Measurements from ENCODE around the gene B4GALT3. TPM values are rescaled to one million over a fixed set of nuclear protein-coding genes. Genes with fewer than 3 reads are reported as not detected.

The B4GALT3 gene
- total RNA-seq, 1 experiment from 2014 or later = 39.6 TPM

DNA sequence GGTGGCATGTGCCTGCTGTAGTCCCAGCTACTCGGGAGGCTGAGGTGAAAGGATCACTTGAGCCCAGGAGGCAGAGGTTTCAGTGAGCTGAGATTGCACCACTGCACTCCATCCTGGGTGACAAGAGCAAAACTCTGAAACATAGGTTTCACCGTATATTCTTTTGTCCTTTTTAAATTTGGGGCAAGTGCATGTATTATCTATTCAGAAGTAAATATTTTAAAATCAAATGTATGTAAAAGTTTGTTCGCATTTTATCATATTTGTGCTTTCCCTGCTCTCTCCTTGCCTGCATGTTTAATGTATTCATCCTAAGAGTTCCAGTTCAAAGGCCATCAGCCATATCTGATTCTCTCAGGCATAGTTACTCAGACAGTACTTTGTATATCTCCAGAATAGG, 31.5 kb downstream of the B4GALT3 start:
- H3K9me3 Mint-ChIP-seq (ENCODE audit: unreplicated experiment) = no peaks in the 10 kb centered on the region
- TF ChIP-seq CTCF (IDR thresholded peaks at IDR 0.05; ENCODE audit: insufficient read depth in 1 of 2, low read depth in 1 of 2, low read length in 1 of 2, severe bottlenecking in 1 of 2, unreplicated experiment in 1 of 2) = no peak

GRCh38 chr1:161140755-161141400, 36.4 kb downstream of the B4GALT3 start:
- no peaks in the 10 kb centered on the region for H3K36me3 ChIP-seq (ENCODE audit: control insufficient read depth, insufficient read depth, low read length)
- no peak for TF ChIP-seq CTCF (IDR thresholded peaks at IDR 0.05; ENCODE audit: insufficient read depth in 1 of 2, low read depth in 1 of 2, low read length in 1 of 2, severe bottlenecking in 1 of 2, unreplicated experiment in 1 of 2)

More for the DNA sequence above, 31.5 kb downstream of the B4GALT3 start:
- CTCF ChIA-PET = interaction anchor here (0.6 to 0.9 kb wide), 2 partner anchors 15 to 74 kb away, joined by 4 read pairs; no protein-coding TSS in a partner anchor
- no peak for DNase-seq
- Mint-ChIP-seq H3K36me3 (ENCODE audit: insufficient read depth, unreplicated experiment) (no peaks in the 10 kb centered on the region), H3K27me3 (ENCODE audit: insufficient read depth, unreplicated experiment) (no peaks in the 10 kb centered on the region), H3K4me3 (ENCODE audit: unreplicated experiment) (no peak overlapping the region), H3K27ac (ENCODE audit: unreplicated experiment) (no peak overlapping the region), H3K4me1 (ENCODE audit: low read depth, unreplicated experiment) (no peaks in the 10 kb centered on the region)
- no peak overlapping the region for H3K4me3 ChIP-seq (ENCODE audit: low read depth, low read length)
- H3K36me3 ChIP-seq (ENCODE audit: control insufficient read depth, insufficient read depth, low read length) = no peaks in the 10 kb centered on the region
- no peaks in the 10 kb centered on the region for H3K4me1 ChIP-seq
- POLR2A ChIA-PET = no interaction called here
- intact Hi-C loops (cut with micrococcal nuclease; ENCODE audit: unreplicated experiment) = no loop called here
- no peaks in the 10 kb centered on the region for H3K27me3 ChIP-seq (replicated peaks; ENCODE audit: control insufficient read depth, insufficient read depth, low read length)
- H3K9me3 ChIP-seq = no peaks in the 10 kb centered on the region
- BruUV-seq (replicated peaks) = no TSS peak

DNA sequence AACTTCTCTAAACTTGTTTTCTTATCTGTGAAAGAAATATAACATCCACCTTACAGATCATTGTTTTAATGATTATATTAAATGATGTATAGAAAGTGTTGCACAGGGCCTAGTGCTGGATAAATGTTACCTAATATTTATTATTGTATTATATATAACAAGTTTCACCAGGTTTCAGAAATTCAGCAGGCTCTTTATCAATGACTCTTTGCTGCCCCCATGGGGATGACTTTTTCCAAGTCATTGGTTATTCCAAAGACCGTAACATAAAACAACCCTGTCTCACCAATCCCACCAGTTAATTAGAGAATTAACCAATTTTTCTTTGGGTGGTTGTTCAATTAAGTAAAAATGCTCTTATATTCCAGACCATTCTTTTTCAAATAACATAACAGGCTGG, 37.5 kb downstream of the B4GALT3 start:
- peak in 1 of 2 experiments; percentile 71 for DNase-seq
- Histone ChIP-seq H3K27me3 (replicated peaks; ENCODE audit: control insufficient read depth, insufficient read depth, low read length) (no peaks in the 10 kb centered on the region), H3K4me3 (ENCODE audit: low read depth, low read length) (no peak overlapping the region), H3K4me1 (no peaks in the 10 kb centered on the region), H3K36me3 (ENCODE audit: control insufficient read depth, insufficient read depth, low read length) (no peaks in the 10 kb centered on the region), H3K9me3 (no peaks in the 10 kb centered on the region)
- Mint-ChIP-seq H3K36me3 (ENCODE audit: insufficient read depth, unreplicated experiment) (no peaks in the 10 kb centered on the region), H3K9me3 (ENCODE audit: unreplicated experiment) (no peaks in the 10 kb centered on the region), H3K27me3 (ENCODE audit: insufficient read depth, unreplicated experiment) (no peaks in the 10 kb centered on the region), H3K4me3 (ENCODE audit: unreplicated experiment) (no peak overlapping the region), H3K27ac (ENCODE audit: unreplicated experiment) (no peak overlapping the region), H3K4me1 (ENCODE audit: low read depth, unreplicated experiment) (peaks cover 17% of the 10 kb centered on the region)
- intact Hi-C loops (cut with micrococcal nuclease; ENCODE audit: unreplicated experiment) = loop anchor here (1.0 kb wide), 3 partner anchors 41 to 142 kb away; partner anchors contain the start of gene KLHDC9
- POLR2A ChIA-PET = no interaction called here
- BruUV-seq (replicated peaks) = no TSS peak
- CTCF ChIA-PET = interaction anchor here (0.6 kb wide), 1 partner anchor 146 kb away, joined by 8 read pairs; no protein-coding TSS in a partner anchor
- peak; percentile 52 to 54 for TF ChIP-seq CTCF (IDR thresholded peaks at IDR 0.05; ENCODE audit: insufficient read depth in 1 of 2, low read depth in 1 of 2, low read length in 1 of 2, severe bottlenecking in 1 of 2, unreplicated experiment in 1 of 2)

More at GRCh38 chr1:161140755-161141400, 36.4 kb downstream of the B4GALT3 start:
- Histone ChIP-seq H3K4me1 (no peaks in the 10 kb centered on the region), H3K9me3 (no peaks in the 10 kb centered on the region), H3K27me3 (replicated peaks; ENCODE audit: control insufficient read depth, insufficient read depth, low read length) (no peaks in the 10 kb centered on the region), H3K4me3 (ENCODE audit: low read depth, low read length) (no peak overlapping the region)
- DNase-seq = no peak
- H3K9me3 Mint-ChIP-seq (ENCODE audit: unreplicated experiment) = no peaks in the 10 kb centered on the region
- no peak overlapping the region for H3K4me3 Mint-ChIP-seq (ENCODE audit: unreplicated experiment)
- BruUV-seq (replicated peaks) = no TSS peak
- ChIA-PET CTCF (no interaction called here), POLR2A (interaction anchor here (0.5 to 1.1 kb wide), 2 partner anchors 8 to 100 kb away, joined by 4 to 7 read pairs; partner anchors contain the start of gene DEDD)
- no peaks in the 10 kb centered on the region for H3K27me3 Mint-ChIP-seq (ENCODE audit: insufficient read depth, unreplicated experiment)
- no peaks in the 10 kb centered on the region for H3K36me3 Mint-ChIP-seq (ENCODE audit: insufficient read depth, unreplicated experiment)
- intact Hi-C loops (cut with micrococcal nuclease; ENCODE audit: unreplicated experiment) = loop anchor here (1.0 kb wide), 1 partner anchor 144 kb away; no protein-coding TSS in a partner anchor
- H3K27ac Mint-ChIP-seq (ENCODE audit: unreplicated experiment) = no peak overlapping the region
- H3K4me1 Mint-ChIP-seq (ENCODE audit: low read depth, unreplicated experiment) = peaks cover 17% of the 10 kb centered on the region

All from Caco-2 (cell line).